ENCODE data around the gene TMPRSS4.

Gene TMPRSS4

DNA sequence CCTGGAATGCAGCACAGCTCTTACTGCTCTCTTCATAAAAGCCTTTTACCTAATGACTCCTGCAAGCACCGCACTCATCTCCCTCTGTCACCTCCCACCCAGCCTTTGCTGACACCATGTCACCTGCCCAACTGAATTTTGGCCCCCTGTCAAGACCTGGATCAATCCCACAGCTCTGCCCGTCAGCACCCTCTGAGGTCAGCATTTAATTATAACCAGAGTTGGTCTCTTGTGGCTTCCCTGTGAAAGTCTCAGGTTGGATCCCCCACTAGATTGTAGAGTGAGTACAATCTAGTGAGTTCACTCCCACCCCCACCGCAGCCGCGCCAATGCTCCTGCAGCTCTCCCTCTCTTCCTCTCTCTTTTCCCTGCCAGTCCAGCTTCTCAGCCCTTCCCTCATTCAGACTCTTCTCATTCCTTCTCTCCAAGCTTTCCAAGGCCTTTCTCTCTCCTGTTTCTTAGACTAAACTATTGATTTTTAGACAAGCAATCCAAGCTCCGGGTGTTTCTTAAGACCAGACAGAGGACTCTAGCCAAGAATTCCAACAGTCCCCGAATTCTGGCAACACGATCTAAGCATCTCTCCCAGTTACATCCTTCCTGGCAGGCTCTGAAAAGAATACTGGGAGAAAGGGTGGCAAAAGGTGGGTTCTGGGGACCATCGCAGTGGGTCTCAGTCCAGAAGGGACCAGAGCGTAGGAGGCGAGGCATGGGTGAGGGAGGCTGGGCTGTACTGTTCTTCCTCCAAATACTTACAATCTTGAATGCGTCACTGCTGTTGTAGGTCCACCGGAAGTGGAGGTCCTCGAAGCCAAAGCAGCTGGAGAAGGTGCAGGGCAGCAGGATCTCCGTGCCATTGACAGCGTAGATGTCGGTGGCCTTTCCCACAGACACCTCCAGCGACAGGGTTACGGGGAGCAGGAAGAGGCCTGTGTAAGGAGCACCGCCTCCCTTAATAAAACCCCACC, 67.7 kb downstream of the TMPRSS4 start:
- DNase-seq (ENCODE audit: low spot score) (no peak), ATAC-seq (ENCODE audit: low read depth) (no peak)
- Histone ChIP-seq H3K27me3 (ENCODE audit: insufficient read depth, poor library complexity, severe bottlenecking) (no peaks in the 10 kb centered on the region), H3K9me3 (ENCODE audit: severe bottlenecking) (no peaks in the 10 kb centered on the region), H3K4me3 (ENCODE audit: severe bottlenecking) (no peak overlapping the region), H3K27ac (ENCODE audit: poor library complexity, severe bottlenecking) (no peak overlapping the region), H3K4me1 (ENCODE audit: insufficient read depth, poor library complexity, severe bottlenecking) (no peaks in the 10 kb centered on the region), H3K36me3 (ENCODE audit: low read depth) (no peaks in the 10 kb centered on the region)
- TF ChIP-seq, protein P1, sequence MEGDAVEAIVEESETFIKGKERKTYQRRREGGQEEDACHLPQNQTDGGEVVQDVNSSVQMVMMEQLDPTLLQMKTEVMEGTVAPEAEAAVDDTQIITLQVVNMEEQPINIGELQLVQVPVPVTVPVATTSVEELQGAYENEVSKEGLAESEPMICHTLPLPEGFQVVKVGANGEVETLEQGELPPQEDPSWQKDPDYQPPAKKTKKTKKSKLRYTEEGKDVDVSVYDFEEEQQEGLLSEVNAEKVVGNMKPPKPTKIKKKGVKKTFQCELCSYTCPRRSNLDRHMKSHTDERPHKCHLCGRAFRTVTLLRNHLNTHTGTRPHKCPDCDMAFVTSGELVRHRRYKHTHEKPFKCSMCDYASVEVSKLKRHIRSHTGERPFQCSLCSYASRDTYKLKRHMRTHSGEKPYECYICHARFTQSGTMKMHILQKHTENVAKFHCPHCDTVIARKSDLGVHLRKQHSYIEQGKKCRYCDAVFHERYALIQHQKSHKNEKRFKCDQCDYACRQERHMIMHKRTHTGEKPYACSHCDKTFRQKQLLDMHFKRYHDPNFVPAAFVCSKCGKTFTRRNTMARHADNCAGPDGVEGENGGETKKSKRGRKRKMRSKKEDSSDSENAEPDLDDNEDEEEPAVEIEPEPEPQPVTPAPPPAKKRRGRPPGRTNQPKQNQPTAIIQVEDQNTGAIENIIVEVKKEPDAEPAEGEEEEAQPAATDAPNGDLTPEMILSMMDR (IDR thresholded peaks at IDR 0.05; ENCODE audit: poor library complexity, severe bottlenecking): no peak

DNA sequence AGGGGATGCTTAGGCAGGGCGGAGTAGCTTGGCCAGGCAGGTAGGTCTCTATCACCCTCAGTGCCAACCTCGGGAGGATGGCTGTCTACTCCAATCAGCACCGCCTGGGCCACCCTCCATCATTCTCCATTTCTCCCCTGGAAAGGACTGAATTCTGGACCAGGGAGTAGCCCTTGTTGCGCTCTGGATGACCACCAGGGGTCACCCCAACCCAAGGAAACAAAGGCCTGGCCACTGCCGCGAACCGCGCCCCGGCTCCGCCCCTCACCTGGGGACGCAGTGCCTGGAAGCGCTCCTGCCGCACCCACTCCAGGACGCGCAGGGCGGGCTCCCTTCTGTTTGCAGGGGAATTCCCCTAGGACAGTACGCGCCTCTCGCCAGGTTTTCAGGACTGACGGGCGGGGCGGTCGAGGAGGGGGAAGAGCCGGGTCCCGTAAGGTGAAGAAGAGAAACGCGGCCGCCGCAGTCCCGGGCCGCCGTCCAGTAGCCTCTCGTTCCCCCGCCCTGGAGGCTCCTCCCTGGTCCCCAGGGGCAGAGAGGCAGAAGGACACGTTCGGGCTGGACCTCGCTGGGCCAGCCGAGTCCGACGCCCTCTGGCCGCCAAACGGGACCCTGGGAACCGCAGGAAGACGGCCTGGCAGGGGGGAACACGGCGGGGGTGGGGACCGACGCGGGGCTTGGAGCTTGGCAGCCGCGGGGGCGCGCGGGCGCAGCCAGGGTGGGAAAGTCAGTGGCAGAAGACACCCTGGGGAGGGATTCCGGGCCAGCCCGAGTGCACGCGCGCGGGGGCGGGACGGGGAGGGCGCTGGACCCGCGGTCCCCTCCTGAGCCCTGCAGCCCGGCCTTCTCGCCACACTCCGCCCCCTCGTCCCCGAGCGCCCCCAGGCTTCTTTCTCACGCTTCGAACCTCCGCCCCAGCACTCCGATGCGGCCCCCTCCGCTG, 68.7 kb downstream of the TMPRSS4 start:
- H3K27me3 ChIP-seq (ENCODE audit: insufficient read depth, poor library complexity, severe bottlenecking): no peaks in the 10 kb centered on the region
- H3K27ac ChIP-seq (ENCODE audit: poor library complexity, severe bottlenecking): no peak overlapping the region

DNA sequence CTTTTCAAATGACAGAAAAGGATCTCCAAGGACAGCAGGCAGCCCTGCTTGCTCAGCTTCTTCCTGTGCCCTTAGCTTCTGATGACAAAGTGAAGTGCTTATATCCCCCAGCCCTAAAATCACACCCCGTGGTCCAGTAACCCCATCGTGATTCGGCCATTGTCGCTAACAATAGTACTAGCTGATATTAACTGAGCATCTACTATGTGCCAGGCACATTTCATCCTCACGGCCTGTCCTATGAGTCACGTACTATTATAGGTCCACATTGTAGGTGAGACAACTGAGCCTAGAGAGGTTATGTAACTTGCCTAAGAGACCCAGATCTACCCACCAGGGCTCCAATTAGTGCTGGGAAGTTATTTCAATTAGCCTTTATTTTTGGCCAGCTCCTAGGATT, 69.7 kb downstream of the TMPRSS4 start:
- no peak overlapping the region for H3K4me3 ChIP-seq (ENCODE audit: severe bottlenecking)
- no peaks in the 10 kb centered on the region for H3K4me1 ChIP-seq (ENCODE audit: insufficient read depth, poor library complexity, severe bottlenecking)
- H3K36me3 ChIP-seq (ENCODE audit: low read depth): no peaks in the 10 kb centered on the region
- ATAC-seq (ENCODE audit: low read depth): no peak
- H3K9me3 ChIP-seq (ENCODE audit: severe bottlenecking): no peaks in the 10 kb centered on the region
- no peak overlapping the region for H3K27ac ChIP-seq (ENCODE audit: poor library complexity, severe bottlenecking)
- peaks cover 3% of the 10 kb centered on the region for H3K27me3 ChIP-seq (ENCODE audit: insufficient read depth, poor library complexity, severe bottlenecking)
- DNase-seq (ENCODE audit: low spot score): no peak
- TF ChIP-seq, protein P1 (IDR thresholded peaks at IDR 0.05; ENCODE audit: poor library complexity, severe bottlenecking): no peak

More for the DNA sequence above, 68.7 kb downstream of the TMPRSS4 start:
- Histone ChIP-seq H3K4me1 (ENCODE audit: insufficient read depth, poor library complexity, severe bottlenecking) (no peaks in the 10 kb centered on the region), H3K36me3 (ENCODE audit: low read depth) (no peaks in the 10 kb centered on the region), H3K4me3 (ENCODE audit: severe bottlenecking) (peak overlapping the region; percentile 44), H3K9me3 (ENCODE audit: severe bottlenecking) (no peaks in the 10 kb centered on the region)
- TF ChIP-seq, protein P1 (IDR thresholded peaks at IDR 0.05; ENCODE audit: poor library complexity, severe bottlenecking): peak; percentile 85
- peak; percentile 91 for ATAC-seq (ENCODE audit: low read depth)
- peak; percentile 93 for DNase-seq (ENCODE audit: low spot score)

- no peaks in the 10 kb centered on the region for H3K4me1 ChIP-seq (ENCODE audit: insufficient read depth, poor library complexity, severe bottlenecking)
- H3K27me3 ChIP-seq (ENCODE audit: insufficient read depth, poor library complexity, severe bottlenecking): peaks cover 7% of the 10 kb centered on the region
- no peak overlapping the region for H3K27ac ChIP-seq (ENCODE audit: poor library complexity, severe bottlenecking)
- no peak for ATAC-seq (ENCODE audit: low read depth)
- no peak for DNase-seq (ENCODE audit: low spot score)
- TF ChIP-seq, protein P1 (IDR thresholded peaks at IDR 0.05; ENCODE audit: poor library complexity, severe bottlenecking): no peak
- H3K9me3 ChIP-seq (ENCODE audit: severe bottlenecking): no peaks in the 10 kb centered on the region
- no peak overlapping the region for H3K4me3 ChIP-seq (ENCODE audit: severe bottlenecking)
- no peaks in the 10 kb centered on the region for H3K36me3 ChIP-seq (ENCODE audit: low read depth)
These were observed 70.6 kb downstream of the TMPRSS4 start for GRCh38 chr11:118147502-118147901.
